Measurements from ENCODE around the gene SYTL3.
"Not testable (repeated sequence)": the region's sequence is repeated elsewhere in the genome, so short reads cannot be mapped to it uniquely, and the experiment has no call there.

SYTL3 gene

GRCh38 chr6:158630938-158631616 lies 18.8 kb upstream of the SYTL3 start:
- TF ChIP-seq, protein P1, sequence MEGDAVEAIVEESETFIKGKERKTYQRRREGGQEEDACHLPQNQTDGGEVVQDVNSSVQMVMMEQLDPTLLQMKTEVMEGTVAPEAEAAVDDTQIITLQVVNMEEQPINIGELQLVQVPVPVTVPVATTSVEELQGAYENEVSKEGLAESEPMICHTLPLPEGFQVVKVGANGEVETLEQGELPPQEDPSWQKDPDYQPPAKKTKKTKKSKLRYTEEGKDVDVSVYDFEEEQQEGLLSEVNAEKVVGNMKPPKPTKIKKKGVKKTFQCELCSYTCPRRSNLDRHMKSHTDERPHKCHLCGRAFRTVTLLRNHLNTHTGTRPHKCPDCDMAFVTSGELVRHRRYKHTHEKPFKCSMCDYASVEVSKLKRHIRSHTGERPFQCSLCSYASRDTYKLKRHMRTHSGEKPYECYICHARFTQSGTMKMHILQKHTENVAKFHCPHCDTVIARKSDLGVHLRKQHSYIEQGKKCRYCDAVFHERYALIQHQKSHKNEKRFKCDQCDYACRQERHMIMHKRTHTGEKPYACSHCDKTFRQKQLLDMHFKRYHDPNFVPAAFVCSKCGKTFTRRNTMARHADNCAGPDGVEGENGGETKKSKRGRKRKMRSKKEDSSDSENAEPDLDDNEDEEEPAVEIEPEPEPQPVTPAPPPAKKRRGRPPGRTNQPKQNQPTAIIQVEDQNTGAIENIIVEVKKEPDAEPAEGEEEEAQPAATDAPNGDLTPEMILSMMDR (IDR thresholded peaks at IDR 0.05; ENCODE audit: borderline replicate concordance, insufficient read depth, low read depth, low read length): no peak

DNA sequence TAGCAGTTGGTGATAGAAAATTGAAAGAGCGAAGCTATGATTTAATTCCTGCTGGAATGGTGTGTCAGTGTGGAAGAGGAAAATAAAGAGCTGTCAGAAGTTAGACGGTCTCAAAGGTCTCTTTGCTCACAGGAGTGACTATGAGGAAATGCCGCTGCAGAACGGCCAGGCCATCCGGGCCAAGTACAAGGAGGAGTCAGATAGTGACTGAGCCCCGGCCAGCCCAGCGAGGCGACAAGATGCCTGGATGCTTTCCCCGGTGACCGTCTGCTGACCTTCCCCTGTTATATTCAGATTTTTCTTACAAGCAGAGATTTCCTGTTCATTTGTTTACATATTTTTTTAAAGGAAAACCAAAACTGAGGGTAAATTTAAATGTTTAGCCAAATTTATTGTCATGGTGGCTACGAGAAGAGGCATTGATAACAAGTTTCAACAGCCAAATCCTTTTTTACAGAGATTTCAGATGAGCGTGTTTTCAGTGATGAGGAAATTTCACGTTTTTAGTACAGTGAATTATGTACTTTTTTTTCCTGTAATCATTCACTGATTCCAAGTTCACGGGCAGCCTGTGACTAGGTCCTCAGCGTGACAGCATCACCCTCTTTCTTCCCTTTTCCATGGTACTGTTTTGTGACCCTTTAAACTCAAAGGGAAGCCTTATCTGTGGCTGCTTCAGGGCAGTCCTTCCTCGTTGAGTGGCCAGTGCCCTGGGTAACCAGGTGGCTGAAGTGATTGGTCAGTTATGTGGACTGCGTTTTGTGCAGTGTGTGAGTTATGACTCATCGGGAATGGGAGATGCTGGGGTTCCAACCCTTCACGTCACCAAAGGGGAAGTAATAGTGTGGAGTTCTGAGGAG lies 17.9 kb upstream of the SYTL3 start:
- no peak overlapping the region for H3K4me3 ChIP-seq (ENCODE audit: low read depth, low read length)
- TF ChIP-seq, protein P1 (IDR thresholded peaks at IDR 0.05; ENCODE audit: borderline replicate concordance, insufficient read depth, low read depth, low read length): no peak

More at GRCh38 chr6:158630938-158631616, 18.8 kb upstream of the SYTL3 start:
- no peak overlapping the region for H3K4me3 ChIP-seq (ENCODE audit: low read depth, low read length)

GRCh38 chr6:158632538-158633119 lies 17.2 kb upstream of the SYTL3 start:
- H3K4me3 ChIP-seq (ENCODE audit: low read depth, low read length): not testable (repeated sequence)

GRCh38 chr6:158633127-158633526 lies 16.7 kb upstream of the SYTL3 start:
- no peak overlapping the region for H3K4me3 ChIP-seq (ENCODE audit: low read depth, low read length)
- TF ChIP-seq, protein P1 (IDR thresholded peaks at IDR 0.05; ENCODE audit: borderline replicate concordance, insufficient read depth, low read depth, low read length): no peak

GRCh38 chr6:158634695-158635426 lies 15.0 kb upstream of the SYTL3 start:
- TF ChIP-seq, protein P1 (IDR thresholded peaks at IDR 0.05; ENCODE audit: borderline replicate concordance, insufficient read depth, low read depth, low read length): no peak
- no peak overlapping the region for H3K4me3 ChIP-seq (ENCODE audit: low read depth, low read length)

- TF ChIP-seq, protein P1 (IDR thresholded peaks at IDR 0.05; ENCODE audit: borderline replicate concordance, insufficient read depth, low read depth, low read length): no peak
- no peak overlapping the region for H3K4me3 ChIP-seq (ENCODE audit: low read depth, low read length)
These were observed 14.3 kb upstream of the SYTL3 start for GRCh38 chr6:158635427-158636073.

Data from GM12875 (cell line).